Transverse colon (tissue), 4 donors: ENCODE measurements around the gene FAM43A. TPM values are rescaled to one million over a fixed set of nuclear protein-coding genes. Genes with fewer than 3 reads are reported as not detected.

Experiments used
- DNase-seq: peaks from one replicate; pipeline ENCODE4 v3.0.0-alpha.2; 2019
- H3K27ac ChIP-seq, 4 donors: fragments of 200-600 bp; sonication (generic); 2 replicates each; pipeline ENCODE4 v1.5.1; 2016 to 2018; ENCODE audit warnings: inconsistent platforms in 4 of 4
- H3K27me3 ChIP-seq: fragments of 200-600 bp; sonication (generic); 2 replicates; pipeline ENCODE4 v1.5.1; 2017; ENCODE audit warnings: inconsistent platforms
- H3K36me3 ChIP-seq, 4 donors: fragments of 200-600 bp; sonication (generic); 2 replicates each; pipeline ENCODE4 v1.5.1; 2017 to 2019; ENCODE audit warnings: inconsistent platforms in 4 of 4
- H3K4me1 ChIP-seq, 4 donors: fragments of 200-600 bp; sonication (generic); 2 replicates each; pipeline ENCODE4 v1.5.1; 2017 to 2020; ENCODE audit warnings: inconsistent platforms in 4 of 4
- H3K4me3 ChIP-seq, 4 donors: fragments of 200-600 bp; sonication (generic); 1 replicate in 1 of 4; 2 replicates in 3 of 4; pipeline versions ENCODE4 v1.5.1 to v1.6.1; 2017 to 2019; ENCODE audit warnings: inconsistent platforms in 4 of 4
- H3K9me3 ChIP-seq, 2 donors: fragments of 200-600 bp; sonication (generic); 2 replicates each; pipeline ENCODE4 v1.5.1; 2017 to 2019; ENCODE audit warnings: inconsistent platforms in 2 of 2
- CTCF ChIP-seq, 5 experiments: fragments of 200-600 bp in 3 of 5; fragments of 450-650 bp in 2 of 5; sonication (generic) in 3 of 5; IDR thresholded peaks; 1 replicate in 2 of 5; 2 replicates in 3 of 5; pipeline ENCODE4 v1.5.1; 2016 to 2017; ENCODE audit warnings: antibody characterized with exemption in 5 of 5, inconsistent platforms in 3 of 5, mild to moderate bottlenecking in 2 of 5, moderate library complexity in 1 of 5
- EP300 ChIP-seq: sonication (generic); formaldehyde crosslinking; IDR thresholded peaks from one replicate; pipeline ENCODE4 v1.6.1; 2017; ENCODE audit warnings: antibody characterized with exemption, low read depth
- POLR2A ChIP-seq: fragments of 450-650 bp; IDR thresholded peaks from one replicate; pipeline ENCODE4 v1.6.1; 2016; ENCODE audit warnings: antibody characterized with exemption, mild to moderate bottlenecking, moderate library complexity
- POLR2AphosphoS5 ChIP-seq, 3 donors: sonication (generic); formaldehyde crosslinking; IDR thresholded peaks; one replicate each; pipeline ENCODE4 v1.6.1; 2016; ENCODE audit warnings: antibody characterized with exemption in 3 of 3
- whole genome bisulfite sequencing, 2 donors: methylation state at CpG; one replicate each; pipeline ENCODE4 v1.1.5; 2018; ENCODE audit warnings: low coverage in 1 of 2; 5-methylcytosine and 5-hydroxymethylcytosine counted together
- in situ Hi-C, 4 donors: fragments of 200-750 bp; cut with MboI; loops; one replicate each; pipeline versions ENCODE4 v1.15.0 to v1.15.1; 2017; ENCODE audit warnings: low sequenced_read_pairs in 3 of 4, low pct_ligation_motif_present in 1 of 4, low pct_unique_long_range_greater_than_20kb in 1 of 4
- intact Hi-C: fragments of 100-400 bp; cut with DNase I; formaldehyde crosslinking; loops from one replicate; pipeline ENCODE4 v1.15.1; 2023; ENCODE audit warnings: low total_unique reads
- total RNA-seq, 4 donors: library from RNA; depleted of rRNA; stranded (reverse); fragments of >200 nt; gene quantifications; one replicate each; pipeline ENCODE4 v1.1.0, GENCODE V29; 2016

Gene FAM43A
- total RNA-seq, 4 donors from 2014 or later, result 31.2 to 111 (median 95.9) TPM

- no peak for DNase-seq
Observed at GRCh38 chr3:194657439-194657838, 28.2 kb upstream of the FAM43A start.

GRCh38 chr3:194658477-194659242 lies 27.0 kb upstream of the FAM43A start:
- in situ Hi-C loops, result loop anchor here in 1 of 4 donors (25.0 kb wide), 1 partner anchor 879 kb away; the partner anchor contains the start of gene PPP1R2
- TF ChIP-seq EP300 (no peak), POLR2AphosphoS5 (IDR thresholded peaks at IDR 0.05) (no peak), CTCF (IDR thresholded peaks at IDR 0.05) (no peak), POLR2A (no peak)
- Histone ChIP-seq H3K4me3 (no peak overlapping the region), H3K36me3 (peaks cover 0 to 27% (median 11%) of the 10 kb centered on the region in 4 donors), H3K4me1 (peaks cover 0 to 3% (median 0%) of the 10 kb centered on the region in 4 donors), H3K27me3 (no peaks in the 10 kb centered on the region), H3K27ac (peak overlapping the region in 3 of 4 donors; percentile 9 to 62 (median 23)), H3K9me3 (no peaks in the 10 kb centered on the region)
- intact Hi-C loops, result no loop called here
- WGBS, 2 donors, result 64 to 81% methylated on average over 1 to 5 of the region's 5 CpGs
- no peak for DNase-seq

More at GRCh38 chr3:194657439-194657838, 28.2 kb upstream of the FAM43A start:
- peaks cover 0 to 34% (median 15%) of the 10 kb centered on the region in 4 donors for H3K36me3 ChIP-seq
- in situ Hi-C loops (loop anchor here in 1 of 4 donors (25.0 kb wide), 1 partner anchor 880 kb away; the partner anchor contains the start of gene PPP1R2), intact Hi-C loops (no loop called here)
- peaks cover 0 to 3% (median 0%) of the 10 kb centered on the region in 4 donors for H3K4me1 ChIP-seq
- no peak overlapping the region for H3K4me3 ChIP-seq
- no peaks in the 10 kb centered on the region for H3K9me3 ChIP-seq
- peak overlapping the region; percentile 2 to 62 (median 30) for H3K27ac ChIP-seq
- WGBS, 2 donors, result 51 to 55% methylated on average over 5 to 7 of the region's 7 CpGs
- no peaks in the 10 kb centered on the region for H3K27me3 ChIP-seq
- no peak for TF ChIP-seq CTCF (IDR thresholded peaks at IDR 0.05)
- no peak for TF ChIP-seq POLR2A
- TF ChIP-seq POLR2AphosphoS5 (IDR thresholded peaks at IDR 0.05), result no peak
- TF ChIP-seq EP300, result no peak

- H3K9me3 ChIP-seq, result no peaks in the 10 kb centered on the region
- intact Hi-C loops, result no loop called here
- in situ Hi-C loops, result loop anchor here in 1 of 4 donors (25.0 kb wide), 1 partner anchor 878 kb away; the partner anchor contains the start of gene PPP1R2
- H3K27me3 ChIP-seq, result no peaks in the 10 kb centered on the region
- H3K4me1 ChIP-seq, result peaks cover 0 to 3% (median 0%) of the 10 kb centered on the region in 4 donors
- H3K27ac ChIP-seq, result no peak overlapping the region
- no peak for TF ChIP-seq EP300
- TF ChIP-seq POLR2A, result no peak
- no peak for TF ChIP-seq POLR2AphosphoS5 (IDR thresholded peaks at IDR 0.05)
- no peak for TF ChIP-seq CTCF (IDR thresholded peaks at IDR 0.05)
- H3K4me3 ChIP-seq, result no peak overlapping the region
- 84% methylated on average over 7 of the region's 7 CpGs for WGBS, 2 donors
- H3K36me3 ChIP-seq, result peaks cover 0 to 30% (median 14%) of the 10 kb centered on the region in 4 donors
- no peak for DNase-seq
Observed at GRCh38 chr3:194659778-194660177, 25.9 kb upstream of the FAM43A start.

- H3K27ac ChIP-seq, result no peak overlapping the region
- peaks cover 0 to 43% (median 20%) of the 10 kb centered on the region in 4 donors for H3K36me3 ChIP-seq
Observed at GRCh38 chr3:194661374-194661773, 24.3 kb upstream of the FAM43A start.

More at GRCh38 chr3:194661374-194661773, 24.3 kb upstream of the FAM43A start:
- intact Hi-C loops (no loop called here), in situ Hi-C loops (loop anchor here in 1 of 4 donors (25.0 kb wide), 1 partner anchor 876 kb away; the partner anchor contains the start of gene PPP1R2)
- TF ChIP-seq POLR2AphosphoS5 (IDR thresholded peaks at IDR 0.05), result no peak
- Histone ChIP-seq H3K4me3 (no peak overlapping the region), H3K27me3 (no peaks in the 10 kb centered on the region), H3K9me3 (no peaks in the 10 kb centered on the region), H3K4me1 (peaks cover 0 to 3% (median 0%) of the 10 kb centered on the region in 4 donors)
- 77 to 100% methylated on average over 1 to 3 of the region's 3 CpGs for WGBS, 2 donors
- DNase-seq, result no peak
